GM18511 (cell line): ENCODE measurements around the gene RASEF.
"Not testable (repeated sequence)": the region's sequence is repeated elsewhere in the genome, so short reads cannot be mapped to it uniquely, and the experiment has no call there.

Experiments
- ATAC-seq: cut with Tn5 transposase; IDR thresholded peaks from one replicate; pipeline ENCODE4 v1.9.1; 2021; ENCODE audit warnings: mild to moderate bottlenecking, moderate library complexity; ENCODE audit not compliant: unreplicated experiment

RASEF gene

GRCh38 chr9:82981552-82981951 is 81.4 kb downstream of the RASEF start:
- ATAC-seq: no peak

GRCh38 chr9:82975176-82975575 is 87.8 kb downstream of the RASEF start:
- ATAC-seq: no peak

- ATAC-seq: no peak
These were observed 90.5 kb downstream of the RASEF start for GRCh38 chr9:82972446-82972845.

GRCh38 chr9:82970359-82970758 is 92.6 kb downstream of the RASEF start:
- ATAC-seq: no peak

DNA sequence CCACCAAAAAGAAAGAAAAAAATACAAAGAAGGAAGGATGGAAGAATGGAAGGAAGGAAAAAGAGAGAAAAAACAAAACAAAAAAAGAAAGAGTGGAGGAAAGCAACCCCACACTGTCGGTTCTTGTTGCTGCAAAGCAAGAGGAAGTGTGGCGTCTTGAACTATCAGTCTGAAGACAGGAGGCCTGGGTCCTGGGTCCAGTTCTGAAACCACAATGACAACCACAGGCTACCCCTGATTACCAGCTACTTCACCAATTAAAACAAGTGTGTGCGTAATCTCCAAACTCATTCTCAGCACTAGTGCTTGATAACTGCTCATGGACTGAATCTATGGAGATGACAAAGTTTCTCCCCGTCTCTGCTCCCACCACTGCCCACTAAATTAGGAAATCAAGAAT is 93.7 kb downstream of the RASEF start:
- ATAC-seq: no peak

- ATAC-seq: no peak
These were observed 94.1 kb downstream of the RASEF start for GRCh38 chr9:82968816-82969215.

- ATAC-seq: no peak
These were observed 94.6 kb downstream of the RASEF start for GRCh38 chr9:82968388-82968787.

GRCh38 chr9:82961504-82962125 is 101.3 kb downstream of the RASEF start:
- ATAC-seq: peak; percentile 98

DNA sequence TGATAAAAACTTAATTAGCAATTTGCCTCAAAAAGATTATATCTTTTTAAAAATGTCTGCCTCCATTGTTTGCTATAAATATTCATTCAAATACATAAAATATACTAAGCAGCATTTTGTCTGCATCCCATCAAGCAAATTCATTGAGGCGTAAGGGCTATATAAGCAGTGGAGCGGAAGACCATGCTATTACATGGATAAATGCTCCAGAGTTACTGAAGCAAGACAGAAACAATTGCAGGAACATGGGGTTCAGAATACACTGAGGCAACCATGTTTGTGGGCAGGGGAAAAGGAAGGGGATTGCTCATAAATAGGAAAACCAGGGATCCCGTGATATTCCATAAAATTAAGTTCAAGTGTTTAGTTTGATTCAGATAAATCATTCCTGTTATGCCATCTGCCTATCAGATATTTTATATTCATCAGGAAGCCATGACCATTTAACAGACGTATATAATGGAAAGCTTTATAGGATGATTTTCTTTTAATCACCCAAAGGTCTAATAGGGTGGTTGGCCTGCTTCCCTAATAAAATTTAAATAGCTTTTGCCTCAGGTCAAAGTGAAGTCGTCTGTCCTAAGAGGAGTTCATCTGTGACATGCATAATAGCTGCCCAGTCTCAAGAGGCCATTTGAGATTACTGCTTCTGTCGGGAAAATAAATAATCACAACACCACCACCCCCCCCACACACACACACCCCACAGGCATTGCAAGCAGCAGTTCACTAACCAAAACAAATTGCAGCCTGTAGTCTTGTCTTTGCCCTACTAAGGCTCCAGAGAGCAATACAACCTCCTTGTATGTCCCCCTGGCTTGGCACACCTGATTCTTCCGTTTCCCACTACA is 105.2 kb downstream of the RASEF start:
- ATAC-seq: no peak

DNA sequence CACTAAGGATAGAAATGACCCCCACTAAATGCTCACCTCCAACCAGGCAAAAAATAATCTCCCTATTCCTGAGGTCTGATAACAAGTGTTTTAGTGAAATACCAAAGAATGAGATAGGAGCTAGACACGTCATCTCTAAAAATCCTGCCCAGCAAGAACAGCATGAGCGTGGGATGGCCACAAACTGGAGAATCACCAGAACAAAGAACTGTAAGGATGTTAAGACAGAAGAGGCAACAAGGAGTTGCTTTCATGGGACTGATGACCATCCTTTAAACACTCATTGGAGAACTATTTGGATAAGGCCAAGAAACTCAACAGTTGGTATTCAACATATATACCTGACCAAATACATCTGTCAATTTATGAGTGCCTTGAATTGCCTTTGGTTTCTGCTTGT is 113.7 kb downstream of the RASEF start:
- ATAC-seq: no peak

GRCh38 chr9:82940376-82940775 is 122.6 kb downstream of the RASEF start:
- ATAC-seq: no peak

- ATAC-seq: no peak
These were observed 123.5 kb downstream of the RASEF start for GRCh38 chr9:82939451-82939850.

- ATAC-seq: no peak
These were observed 124.3 kb downstream of the RASEF start for GRCh38 chr9:82938426-82939218.

DNA sequence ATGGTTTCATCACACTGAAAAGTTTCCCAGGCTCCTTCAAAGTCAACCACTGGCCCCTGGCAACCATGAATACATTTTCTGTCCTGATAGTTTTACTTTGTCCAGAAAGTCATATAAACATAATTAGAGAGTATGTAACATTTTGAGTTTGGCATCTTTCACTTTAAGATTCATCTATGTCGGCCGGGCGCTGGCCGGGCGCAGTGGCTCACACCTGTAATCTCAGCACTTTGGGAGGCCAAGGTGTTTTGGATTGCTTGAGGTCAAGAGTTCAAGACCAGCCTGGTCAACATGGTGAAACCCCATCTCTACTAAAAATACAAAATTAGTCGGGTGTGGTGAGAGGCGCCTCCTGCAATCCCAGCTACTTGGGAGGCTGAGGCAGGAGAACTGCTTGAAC is 126.4 kb downstream of the RASEF start:
- not testable (repeated sequence) for ATAC-seq

GRCh38 chr9:82934949-82935348 is 128.0 kb downstream of the RASEF start:
- ATAC-seq: no peak

DNA sequence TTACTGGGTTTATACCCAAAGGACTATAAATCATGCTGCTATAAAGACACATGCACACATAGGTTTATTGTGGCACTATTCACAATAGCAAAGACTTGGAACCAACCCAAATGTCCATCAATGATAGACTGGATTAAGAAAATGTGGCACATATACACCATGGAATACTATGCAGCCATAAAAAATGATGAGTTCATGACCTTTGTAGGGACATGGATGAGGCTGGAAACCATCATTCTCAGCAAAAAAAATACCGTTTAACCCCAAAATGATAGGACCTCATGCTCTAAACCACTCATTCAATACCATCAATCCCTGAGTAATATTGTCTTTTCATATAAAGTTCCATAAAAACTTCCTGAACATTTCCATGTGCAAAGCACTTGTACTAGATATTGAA is 128.9 kb downstream of the RASEF start:
- not testable (repeated sequence) for ATAC-seq

DNA sequence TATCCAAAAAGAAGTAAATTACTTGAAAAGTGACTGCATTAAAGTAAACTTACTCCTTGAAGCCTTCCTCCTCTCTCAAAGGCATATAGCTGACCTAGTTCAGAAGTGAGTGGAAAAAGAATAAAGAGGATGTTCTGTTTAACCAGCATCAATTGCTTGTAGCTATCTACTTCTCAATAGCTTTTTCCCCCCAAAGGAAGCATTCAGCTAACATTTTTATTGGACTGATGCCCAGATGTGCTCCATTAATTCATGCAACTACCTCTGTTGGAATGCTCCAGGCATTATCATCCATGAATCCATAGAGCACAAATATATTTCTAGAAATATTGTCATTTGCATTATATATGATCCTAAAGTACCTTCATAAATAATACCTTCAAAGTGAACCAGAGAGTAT is 132.8 kb downstream of the RASEF start:
- ATAC-seq: no peak
